Raji (cell line): ENCODE data around the gene ANXA5.

Experiments used
- POLR2A ChIP-seq: IDR thresholded peaks from 2 replicates; pipeline ENCODE4 v1.6.1; 2011; ENCODE audit warnings: low read depth, low read length, control low read depth; ENCODE audit not compliant: insufficient read depth

The ANXA5 gene

GRCh38 chr4:121693886-121694285 lies 2.9 kb downstream of the ANXA5 start:
- TF ChIP-seq POLR2A = no peak

- no peak for TF ChIP-seq POLR2A
These were observed 3.3 kb downstream of the ANXA5 start for GRCh38 chr4:121693450-121693849.

- no peak for TF ChIP-seq POLR2A
These were observed 4.5 kb downstream of the ANXA5 start for GRCh38 chr4:121692261-121692660.

GRCh38 chr4:121690001-121690400 lies 6.8 kb downstream of the ANXA5 start:
- no peak for TF ChIP-seq POLR2A

GRCh38 chr4:121688701-121689100 lies 8.1 kb downstream of the ANXA5 start:
- no peak for TF ChIP-seq POLR2A

GRCh38 chr4:121688261-121688660 lies 8.5 kb downstream of the ANXA5 start:
- no peak for TF ChIP-seq POLR2A

GRCh38 chr4:121686255-121686654 lies 10.5 kb downstream of the ANXA5 start:
- TF ChIP-seq POLR2A = no peak

GRCh38 chr4:121685257-121685656 lies 11.5 kb downstream of the ANXA5 start:
- TF ChIP-seq POLR2A = no peak

GRCh38 chr4:121684561-121684960 lies 12.2 kb downstream of the ANXA5 start:
- no peak for TF ChIP-seq POLR2A

- no peak for TF ChIP-seq POLR2A
These were observed 12.8 kb downstream of the ANXA5 start for GRCh38 chr4:121684016-121684415.

- no peak for TF ChIP-seq POLR2A
These were observed 16.2 kb downstream of the ANXA5 start for GRCh38 chr4:121680571-121680970.

GRCh38 chr4:121679951-121680350 lies 16.8 kb downstream of the ANXA5 start:
- TF ChIP-seq POLR2A = no peak

GRCh38 chr4:121679267-121679666 lies 17.5 kb downstream of the ANXA5 start:
- no peak for TF ChIP-seq POLR2A

- TF ChIP-seq POLR2A = no peak
These were observed 19.3 kb downstream of the ANXA5 start for GRCh38 chr4:121677524-121677923.

GRCh38 chr4:121676345-121677075 lies 20.3 kb downstream of the ANXA5 start:
- no peak for TF ChIP-seq POLR2A

GRCh38 chr4:121675715-121676114 lies 21.1 kb downstream of the ANXA5 start:
- TF ChIP-seq POLR2A = no peak

GRCh38 chr4:121674696-121675095 lies 22.1 kb downstream of the ANXA5 start:
- TF ChIP-seq POLR2A = no peak
